PFSK-1 (cell line): Measurements from ENCODE around the gene CBS.

Experiments used
- FOXP2 ChIP-seq: optimal IDR thresholded peaks from 2 replicates; pipeline ENCODE3; 2011; ENCODE audit warnings: borderline replicate concordance, control low read depth, inconsistent platforms; ENCODE audit not compliant: insufficient read depth; ENCODE audit errors: extremely low read length, extremely low read depth
- POLR2AphosphoS5 ChIP-seq: IDR thresholded peaks from 2 replicates; pipeline ENCODE4 v1.6.1; 2012; ENCODE audit warnings: low read depth, mild to moderate bottlenecking, control low read depth, low read length, moderate library complexity
- SIN3A ChIP-seq: IDR thresholded peaks from 2 replicates; pipeline ENCODE4 v1.6.1; 2012; ENCODE audit warnings: mild to moderate bottlenecking, low read length, moderate library complexity, borderline replicate concordance; ENCODE audit not compliant: insufficient read depth
- TAF1 ChIP-seq: IDR thresholded peaks from 2 replicates; pipeline ENCODE4 v1.6.1; 2012; ENCODE audit warnings: low read length, control low read depth, borderline replicate concordance; ENCODE audit not compliant: insufficient read depth
- TF ChIP-seq, protein P1 (sequence below), 2 experiments: IDR thresholded peaks; 2 replicates each; pipeline versions ENCODE4 v1.6.1 to v1.8.0; 2011 to 2012; ENCODE audit warnings: low read depth in 2 of 2, low read length in 2 of 2, control low read depth in 1 of 2, inconsistent platforms in 1 of 2, mild to moderate bottlenecking in 1 of 2, moderate library complexity in 1 of 2; ENCODE audit not compliant: insufficient read depth in 1 of 2

Gene CBS

DNA sequence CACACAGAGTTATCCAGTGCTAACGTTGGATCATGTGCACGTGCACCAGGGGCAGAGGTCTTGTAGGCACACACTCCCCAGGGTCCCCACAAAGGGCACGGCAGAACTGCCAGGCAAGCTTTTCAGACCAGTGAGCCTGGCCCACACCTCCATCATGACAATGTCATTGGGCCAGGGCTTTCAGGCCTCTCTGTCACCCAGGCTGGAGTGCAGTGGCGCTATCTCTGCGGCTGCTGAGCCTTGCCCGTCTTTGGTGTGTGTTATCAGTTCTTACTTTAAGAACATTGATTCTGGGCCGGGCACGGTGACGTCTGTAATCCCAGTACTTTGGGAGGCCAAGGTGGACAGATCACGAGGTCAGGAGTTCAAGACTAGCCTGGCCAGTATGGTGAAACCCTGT lies 57.1 kb downstream of the CBS start:
- no peak for TF ChIP-seq POLR2AphosphoS5
- TF ChIP-seq FOXP2: no peak
- TF ChIP-seq, protein P1, sequence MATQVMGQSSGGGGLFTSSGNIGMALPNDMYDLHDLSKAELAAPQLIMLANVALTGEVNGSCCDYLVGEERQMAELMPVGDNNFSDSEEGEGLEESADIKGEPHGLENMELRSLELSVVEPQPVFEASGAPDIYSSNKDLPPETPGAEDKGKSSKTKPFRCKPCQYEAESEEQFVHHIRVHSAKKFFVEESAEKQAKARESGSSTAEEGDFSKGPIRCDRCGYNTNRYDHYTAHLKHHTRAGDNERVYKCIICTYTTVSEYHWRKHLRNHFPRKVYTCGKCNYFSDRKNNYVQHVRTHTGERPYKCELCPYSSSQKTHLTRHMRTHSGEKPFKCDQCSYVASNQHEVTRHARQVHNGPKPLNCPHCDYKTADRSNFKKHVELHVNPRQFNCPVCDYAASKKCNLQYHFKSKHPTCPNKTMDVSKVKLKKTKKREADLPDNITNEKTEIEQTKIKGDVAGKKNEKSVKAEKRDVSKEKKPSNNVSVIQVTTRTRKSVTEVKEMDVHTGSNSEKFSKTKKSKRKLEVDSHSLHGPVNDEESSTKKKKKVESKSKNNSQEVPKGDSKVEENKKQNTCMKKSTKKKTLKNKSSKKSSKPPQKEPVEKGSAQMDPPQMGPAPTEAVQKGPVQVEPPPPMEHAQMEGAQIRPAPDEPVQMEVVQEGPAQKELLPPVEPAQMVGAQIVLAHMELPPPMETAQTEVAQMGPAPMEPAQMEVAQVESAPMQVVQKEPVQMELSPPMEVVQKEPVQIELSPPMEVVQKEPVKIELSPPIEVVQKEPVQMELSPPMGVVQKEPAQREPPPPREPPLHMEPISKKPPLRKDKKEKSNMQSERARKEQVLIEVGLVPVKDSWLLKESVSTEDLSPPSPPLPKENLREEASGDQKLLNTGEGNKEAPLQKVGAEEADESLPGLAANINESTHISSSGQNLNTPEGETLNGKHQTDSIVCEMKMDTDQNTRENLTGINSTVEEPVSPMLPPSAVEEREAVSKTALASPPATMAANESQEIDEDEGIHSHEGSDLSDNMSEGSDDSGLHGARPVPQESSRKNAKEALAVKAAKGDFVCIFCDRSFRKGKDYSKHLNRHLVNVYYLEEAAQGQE (IDR thresholded peaks at IDR 0.05; ENCODE audit: insufficient read depth in 1 of 2, low read depth in 2 of 2, low read length in 2 of 2): no peak
- no peak for TF ChIP-seq SIN3A
- TF ChIP-seq TAF1: no peak

DNA sequence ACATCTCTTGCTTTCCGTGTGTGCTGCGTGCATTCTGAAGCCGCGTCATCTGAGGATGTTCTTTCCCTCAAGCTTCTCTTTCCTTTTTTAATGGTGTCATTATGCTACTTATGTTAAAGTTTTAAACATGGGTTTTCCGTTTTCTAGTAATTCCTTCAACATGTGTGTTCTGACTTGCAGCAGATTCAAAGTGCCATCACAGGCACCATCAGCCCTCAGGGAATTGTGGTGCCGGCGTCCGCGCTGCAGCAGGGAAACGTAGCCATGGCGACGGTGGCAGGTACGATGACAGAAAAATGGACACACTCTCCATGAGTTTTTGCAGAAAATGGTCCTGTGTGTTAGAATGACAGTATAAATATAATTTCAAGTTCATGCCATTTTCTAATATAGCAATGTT lies 58.9 kb downstream of the CBS start:
- no peak for TF ChIP-seq TAF1
- no peak for TF ChIP-seq SIN3A
- TF ChIP-seq FOXP2: no peak
- TF ChIP-seq, protein P1 (IDR thresholded peaks at IDR 0.05; ENCODE audit: insufficient read depth in 1 of 2, low read depth in 2 of 2, low read length in 2 of 2): no peak

DNA sequence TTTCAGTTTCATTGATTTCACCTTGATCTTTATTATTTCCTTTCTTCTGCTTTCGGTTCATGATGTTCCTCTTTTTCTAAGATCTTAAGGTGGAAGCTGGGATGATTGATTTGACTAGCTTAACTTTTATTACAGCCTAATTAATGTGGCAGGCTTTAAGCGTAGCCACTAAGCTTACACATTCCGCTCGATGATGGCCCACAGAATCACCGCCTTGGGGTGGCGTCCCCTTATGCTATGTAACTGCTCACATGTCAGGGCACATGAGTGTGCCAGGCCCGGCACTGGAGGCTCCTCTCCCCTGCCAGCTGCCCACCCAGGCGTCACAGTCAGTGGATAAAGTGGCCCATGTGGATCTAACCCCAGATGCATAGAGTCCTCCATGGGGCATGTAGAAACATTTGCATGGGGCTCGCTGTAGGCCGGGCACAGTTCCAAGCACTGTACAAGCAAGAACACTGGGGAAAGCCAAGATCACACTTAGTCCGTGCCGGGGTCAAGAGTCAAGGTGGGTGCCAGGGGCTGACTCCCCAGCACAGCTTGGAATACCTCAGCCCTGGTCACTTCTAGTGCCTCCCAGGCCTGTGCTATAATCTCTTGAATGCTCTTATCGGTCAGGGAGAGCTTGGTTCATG lies 59.6 kb downstream of the CBS start:
- TF ChIP-seq FOXP2 (no peak), TAF1 (no peak), POLR2AphosphoS5 (no peak), SIN3A (no peak)
- TF ChIP-seq, protein P1 (IDR thresholded peaks at IDR 0.05; ENCODE audit: insufficient read depth in 1 of 2, low read depth in 2 of 2, low read length in 2 of 2): no peak

DNA sequence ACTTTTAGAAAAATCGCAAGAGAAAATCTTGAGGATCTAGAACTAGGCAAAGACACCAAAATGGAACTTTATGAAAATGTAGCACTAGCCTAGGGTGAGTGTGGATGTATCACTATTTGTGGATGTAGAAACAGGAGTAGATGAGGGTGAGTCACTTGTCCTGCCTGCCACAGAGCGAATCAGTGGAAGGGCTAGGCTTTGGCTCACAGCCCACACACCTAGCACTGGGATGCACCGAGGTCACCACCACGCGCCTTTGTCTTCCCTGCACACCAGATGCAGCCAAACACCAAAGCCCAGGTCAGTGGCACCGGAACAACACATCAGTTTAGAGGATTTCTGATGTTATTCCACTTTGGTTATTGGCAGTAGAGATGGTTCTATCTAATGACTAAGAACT lies 63.0 kb downstream of the CBS start:
- no peak for TF ChIP-seq TAF1
- no peak for TF ChIP-seq SIN3A
- TF ChIP-seq POLR2AphosphoS5: no peak
- TF ChIP-seq FOXP2: no peak
- TF ChIP-seq, protein P1 (IDR thresholded peaks at IDR 0.05; ENCODE audit: insufficient read depth in 1 of 2, low read depth in 2 of 2, low read length in 2 of 2): no peak

DNA sequence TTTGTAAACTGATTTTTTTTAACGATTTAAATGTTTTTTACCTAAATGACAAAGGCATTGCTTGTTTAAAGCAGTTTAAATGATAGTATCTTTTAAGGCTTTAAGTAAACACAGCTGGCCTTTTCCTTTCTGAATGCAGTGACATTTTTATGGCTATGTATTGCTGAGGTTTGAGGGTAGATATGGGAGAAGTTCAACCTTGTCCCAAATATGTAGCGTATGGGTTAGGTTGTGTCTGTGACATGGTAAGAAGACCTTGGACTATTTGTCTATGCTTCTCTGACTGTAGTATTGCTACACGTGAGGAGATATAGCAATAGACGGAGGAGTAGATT lies 68.8 kb downstream of the CBS start:
- TF ChIP-seq FOXP2 (no peak), SIN3A (no peak), POLR2AphosphoS5 (no peak), TAF1 (no peak)
- TF ChIP-seq, protein P1 (IDR thresholded peaks at IDR 0.05; ENCODE audit: insufficient read depth in 1 of 2, low read depth in 2 of 2, low read length in 2 of 2): no peak
